HG02970 (cell line): ENCODE data around the gene GNG11.
"Not testable (repeated sequence)": the region's sequence is repeated elsewhere in the genome, so short reads cannot be mapped to it uniquely, and the experiment has no call there.

Source experiments
- ATAC-seq: cut with Tn5 transposase; IDR thresholded peaks from one replicate; pipeline ENCODE4 v1.9.1; 2021; ENCODE audit warnings: mild to moderate bottlenecking, moderate library complexity, moderate number of reproducible peaks; ENCODE audit not compliant: unreplicated experiment, low FRiP score

GNG11 gene

GRCh38 chr7:93910076-93910994, 11.2 kb upstream of the GNG11 start:
- no peak for ATAC-seq

GRCh38 chr7:93911242-93911641, 10.3 kb upstream of the GNG11 start:
- not testable (repeated sequence) for ATAC-seq

- ATAC-seq = not testable (repeated sequence)
Measured at GRCh38 chr7:93911661-93912060, 9.9 kb upstream of the GNG11 start.

- no peak for ATAC-seq
Measured at GRCh38 chr7:93913197-93913596, 8.3 kb upstream of the GNG11 start.

GRCh38 chr7:93914581-93915066, 6.9 kb upstream of the GNG11 start:
- ATAC-seq = no peak

GRCh38 chr7:93915206-93915842, 6.2 kb upstream of the GNG11 start:
- not testable (repeated sequence) for ATAC-seq

- ATAC-seq = not testable (repeated sequence)
Measured at GRCh38 chr7:93915888-93916287, 5.6 kb upstream of the GNG11 start.

- ATAC-seq = not testable (repeated sequence)
Measured at GRCh38 chr7:93916315-93916714, 5.2 kb upstream of the GNG11 start.

- ATAC-seq = no peak
Measured at GRCh38 chr7:93920496-93921182, 896 bp upstream of the GNG11 start.

GRCh38 chr7:93921186-93921585, 349 bp upstream of the GNG11 start:
- no peak for ATAC-seq

GRCh38 chr7:93923296-93923695, 1.8 kb downstream of the GNG11 start:
- no peak for ATAC-seq

- ATAC-seq = no peak
Measured at GRCh38 chr7:93923942-93924341, 2.4 kb downstream of the GNG11 start.

GRCh38 chr7:93926800-93927199, 5.3 kb downstream of the GNG11 start:
- ATAC-seq = no peak

GRCh38 chr7:93927585-93927984, 6.0 kb downstream of the GNG11 start:
- ATAC-seq = no peak

- ATAC-seq = no peak
Measured at GRCh38 chr7:93931655-93932054, 10.1 kb downstream of the GNG11 start.

- ATAC-seq = no peak
Measured at GRCh38 chr7:93933156-93933555, 11.6 kb downstream of the GNG11 start.

GRCh38 chr7:93935102-93935501, 13.6 kb downstream of the GNG11 start:
- no peak for ATAC-seq

GRCh38 chr7:93937818-93938217, 16.3 kb downstream of the GNG11 start:
- no peak for ATAC-seq

GRCh38 chr7:93938293-93938692, 16.8 kb downstream of the GNG11 start:
- no peak for ATAC-seq

GRCh38 chr7:93941945-93942344, 20.4 kb downstream of the GNG11 start:
- ATAC-seq = no peak
